ENCODE data around the gene CCDC57. TPM values are rescaled to one million over a fixed set of nuclear protein-coding genes. Genes with fewer than 3 reads are reported as not detected.

Gene CCDC57
- polyA plus RNA-seq, 1 donor, result 31.7 TPM

DNA sequence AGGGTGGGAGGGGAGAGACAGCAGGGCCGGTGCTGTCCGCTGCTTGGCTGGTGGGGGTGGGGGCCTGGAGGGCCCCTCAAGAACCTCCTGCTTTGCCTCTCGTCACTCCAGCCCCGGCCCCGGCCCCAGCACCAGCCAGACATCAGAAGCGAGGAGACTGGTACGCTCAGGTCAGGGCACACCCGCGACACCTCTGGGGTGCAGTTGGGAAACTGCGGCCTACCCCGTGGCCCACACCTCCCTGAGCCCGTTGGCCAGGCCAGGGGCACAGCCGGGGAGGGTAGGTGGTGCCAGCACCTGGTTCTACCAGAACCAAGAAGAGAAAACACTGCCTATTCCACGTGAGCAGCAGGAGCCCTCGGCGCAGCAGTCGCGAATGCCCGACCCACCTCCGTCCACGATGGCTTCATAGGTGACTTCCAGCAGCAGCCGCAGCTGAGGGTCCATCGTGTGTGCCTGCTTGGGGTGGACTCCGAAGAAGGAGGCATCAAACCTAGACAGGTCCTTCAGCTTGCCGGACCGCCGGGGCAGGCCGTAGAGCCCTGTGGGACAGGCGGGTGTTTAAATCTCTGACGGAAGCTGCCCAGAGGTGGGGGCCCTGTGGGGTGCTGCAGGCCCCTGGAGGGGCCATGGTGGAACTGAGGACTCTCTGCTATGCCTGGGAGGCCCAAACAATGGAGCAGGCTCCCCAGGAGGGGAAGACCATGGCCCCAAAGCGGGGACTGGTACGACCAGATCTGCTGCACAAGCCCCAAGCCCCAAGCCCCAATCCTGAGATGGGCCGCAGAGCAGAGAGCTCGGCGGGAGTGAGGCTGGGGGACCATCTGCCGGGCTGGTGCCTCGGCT lies 117.5 kb downstream of the CCDC57 start:
- no peak for DNase-seq (ENCODE audit: low read depth)

DNA sequence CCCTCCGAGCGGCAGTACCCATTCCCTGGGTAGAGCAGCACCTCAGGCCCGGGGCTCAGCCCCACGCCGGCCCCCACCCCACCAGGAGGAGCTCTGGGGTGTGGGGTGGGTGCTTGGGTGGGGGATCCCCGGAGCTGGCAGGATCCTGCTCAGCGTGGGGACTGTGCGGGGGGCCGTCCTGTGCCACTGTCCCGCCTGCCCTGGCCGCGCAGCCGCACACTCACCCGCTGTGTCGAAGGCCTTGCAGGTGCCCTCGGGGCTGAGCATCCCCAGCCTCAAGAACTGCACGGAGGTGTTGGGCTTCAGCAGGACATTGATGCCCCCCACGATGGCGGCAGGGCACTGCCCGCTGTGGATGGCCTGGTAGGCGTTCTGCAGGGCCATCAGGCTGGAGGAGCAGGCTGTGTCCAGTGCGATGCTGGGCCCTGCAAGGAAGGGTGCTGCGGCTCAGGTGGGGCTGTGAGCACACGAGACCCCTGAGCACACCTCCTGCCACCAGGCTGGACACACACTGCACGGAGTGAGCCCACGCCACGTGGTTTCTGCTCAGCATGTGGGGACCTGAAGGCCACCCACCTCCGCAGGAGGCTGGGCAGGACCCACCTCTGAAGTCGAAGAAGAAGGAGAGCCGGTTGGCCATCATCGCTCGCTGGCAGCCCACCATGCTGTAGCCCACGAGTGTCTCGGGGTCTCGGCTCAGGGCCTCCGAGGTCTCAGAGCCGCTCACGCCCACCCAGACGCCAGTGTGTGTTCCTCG lies 119.5 kb downstream of the CCDC57 start:
- no peak for DNase-seq (ENCODE audit: low read depth)

- DNase-seq (ENCODE audit: low read depth), result no peak
These were observed 120.0 kb downstream of the CCDC57 start for GRCh38 chr17:82092628-82092994.

DNA sequence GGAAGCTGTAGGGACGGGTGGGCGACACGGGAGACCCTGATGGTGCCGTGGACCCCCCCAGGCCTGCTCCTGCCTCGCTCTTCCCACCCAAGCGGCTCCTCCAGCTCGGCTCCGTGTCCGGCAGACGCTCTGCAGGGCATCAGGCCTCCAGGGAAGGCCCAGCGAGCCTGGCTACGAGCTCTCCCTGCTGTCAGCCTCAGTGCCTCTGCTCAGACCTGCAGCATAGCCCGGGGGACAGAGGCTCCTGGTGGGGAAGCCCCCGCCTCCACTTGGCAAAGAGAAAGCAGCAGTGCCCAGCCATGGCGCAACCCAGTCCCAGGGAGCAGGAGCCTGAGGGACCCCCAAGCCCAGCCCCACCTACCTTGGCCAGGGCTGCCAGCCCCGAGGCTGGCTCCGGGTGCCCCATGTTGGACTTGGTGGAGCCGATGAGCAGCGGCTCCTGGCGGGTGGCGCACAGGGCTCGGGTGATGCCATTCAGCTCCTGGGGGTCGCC lies 120.5 kb downstream of the CCDC57 start:
- no peak for DNase-seq (ENCODE audit: low read depth)

GRCh38 chr17:82091264-82092066 lies 121.2 kb downstream of the CCDC57 start:
- no peak for DNase-seq (ENCODE audit: low read depth)

DNA sequence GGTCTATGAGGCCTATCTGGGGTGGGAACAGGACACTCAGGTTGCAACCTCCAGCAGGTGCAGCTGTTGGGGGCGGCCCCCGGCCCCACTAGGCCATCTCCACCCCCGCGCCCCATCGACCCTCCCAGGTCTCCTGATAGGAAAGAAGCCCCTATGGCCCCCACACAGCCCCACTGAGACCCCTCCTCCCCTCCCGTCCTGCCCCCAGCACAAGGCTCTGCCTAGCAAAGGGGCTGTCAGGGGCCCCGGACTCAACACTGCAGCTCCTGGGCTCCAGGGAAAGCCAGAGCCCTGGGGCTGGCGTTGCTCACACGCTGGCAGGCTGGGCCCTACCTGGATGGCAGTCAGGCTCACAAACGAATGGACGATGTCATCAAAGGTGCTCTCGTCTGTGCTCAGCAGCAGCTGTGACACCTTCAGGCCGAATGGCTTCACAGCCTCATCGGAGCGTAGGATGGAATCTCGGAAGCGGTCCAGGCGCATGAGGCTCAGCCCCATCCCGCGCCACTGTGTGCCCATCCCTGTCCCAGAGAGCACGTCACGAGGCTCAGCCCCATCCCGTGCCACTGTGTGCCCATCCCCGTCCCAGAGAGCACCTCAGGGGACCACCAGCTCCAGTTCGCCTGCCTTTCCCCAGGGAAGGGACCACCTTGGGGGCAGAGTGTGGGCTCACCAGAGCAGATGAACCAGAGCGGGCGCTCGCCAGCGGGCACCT lies 121.9 kb downstream of the CCDC57 start:
- no peak for DNase-seq (ENCODE audit: low read depth)

- no peak for DNase-seq (ENCODE audit: low read depth)
These were observed 122.7 kb downstream of the CCDC57 start for GRCh38 chr17:82089723-82090548.

GRCh38 chr17:82088838-82089722 lies 123.6 kb downstream of the CCDC57 start:
- no peak for DNase-seq (ENCODE audit: low read depth)

GRCh38 chr17:82087961-82088837 lies 124.4 kb downstream of the CCDC57 start:
- DNase-seq (ENCODE audit: low read depth), result no peak

- DNase-seq (ENCODE audit: low read depth), result no peak
These were observed 125.4 kb downstream of the CCDC57 start for GRCh38 chr17:82086941-82087906.

- no peak for DNase-seq (ENCODE audit: low read depth)
These were observed 126.5 kb downstream of the CCDC57 start for GRCh38 chr17:82085931-82086764.

- DNase-seq (ENCODE audit: low read depth), result no peak
These were observed 127.4 kb downstream of the CCDC57 start for GRCh38 chr17:82085031-82085861.

DNA sequence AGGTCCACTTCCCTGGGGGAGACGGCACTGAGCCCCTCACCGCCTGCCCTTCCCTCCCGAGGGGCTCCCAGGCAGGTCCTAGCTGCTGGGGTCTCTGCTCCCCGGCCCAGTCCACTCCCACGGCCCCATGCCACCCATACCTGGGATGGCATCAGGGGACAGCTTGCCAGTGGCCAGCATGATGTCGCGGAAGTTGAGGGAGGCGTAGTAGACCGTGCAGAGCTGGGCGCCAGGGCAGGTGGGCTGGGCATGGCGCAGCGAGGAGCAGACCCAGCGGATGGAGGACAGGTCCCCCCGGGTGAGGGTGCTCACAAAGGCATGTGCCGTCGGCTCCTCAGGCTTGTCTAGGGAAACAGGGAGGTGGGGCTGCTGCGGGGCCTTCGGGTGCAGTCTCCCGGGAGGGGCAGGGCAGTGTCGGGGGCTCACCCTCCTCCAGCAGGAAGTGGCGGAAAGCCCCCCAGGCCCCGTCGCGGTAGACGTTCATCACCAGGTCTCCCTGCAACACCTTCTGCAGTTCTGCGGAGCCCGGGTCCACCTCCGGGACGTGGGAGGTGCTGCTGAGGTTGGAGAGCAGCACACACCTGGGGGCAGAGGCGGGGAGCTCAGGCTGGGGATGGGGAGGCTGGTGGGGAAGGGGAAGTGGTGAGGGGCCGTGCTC lies 128.1 kb downstream of the CCDC57 start:
- DNase-seq (ENCODE audit: low read depth), result no peak

- DNase-seq (ENCODE audit: low read depth), result no peak
These were observed 128.9 kb downstream of the CCDC57 start for GRCh38 chr17:82083533-82084359.

Data from forelimb muscle (tissue), 1 donor.